ENCODE data around the gene EIF2D. TPM values are rescaled to one million over a fixed set of nuclear protein-coding genes. Genes with fewer than 3 reads are reported as not detected.

Gene EIF2D
- total and polyA plus RNA-seq, 2 of the 8 experiments (the other 6 are each of a cell fraction or from before 2014, with no cell fraction given), result 36.1 to 37.1 TPM

- no peak for TF ChIP-seq SIRT6 (IDR thresholded peaks at IDR 0.05; ENCODE audit: low read length)
- no peak for TF ChIP-seq JUND (IDR thresholded peaks at IDR 0.05; ENCODE audit: low read length)
- TF ChIP-seq CBX8 (IDR thresholded peaks at IDR 0.05; ENCODE audit: borderline replicate concordance, low read depth, low read length), result no peak
- TF ChIP-seq MAX (IDR thresholded peaks at IDR 0.05), result peak; percentile 50
- TF ChIP-seq TAF1 (IDR thresholded peaks at IDR 0.05; ENCODE audit: low read depth, low read length), result no peak
- no peak for TF ChIP-seq SAP30 (IDR thresholded peaks at IDR 0.05; ENCODE audit: insufficient read depth, insufficient replicate concordance, low read length)
- no peak for TF ChIP-seq HDAC6 (IDR thresholded peaks at IDR 0.05; ENCODE audit: low read depth, low read length)
- no peak for TF ChIP-seq CHD1 (IDR thresholded peaks at IDR 0.05; ENCODE audit: low read depth, low read length)
- TF ChIP-seq TEAD4 (IDR thresholded peaks at IDR 0.05; ENCODE audit: low read depth, low read length), result 0 out of 2 replicates have a peak, but pooled peaks have one; percentile 42
- no peak for TF ChIP-seq POLR2A (IDR thresholded peaks at IDR 0.05; ENCODE audit: control extremely low read depth in 1 of 2, low read depth in 2 of 2, low read length in 2 of 2)
- no peak for TF ChIP-seq ATF2 (IDR thresholded peaks at IDR 0.05; ENCODE audit: low read length)
- no peak for TF ChIP-seq RBBP5 (IDR thresholded peaks at IDR 0.05; ENCODE audit: borderline replicate concordance, low read depth, low read length)
- TF ChIP-seq RFX5 (IDR thresholded peaks at IDR 0.05; ENCODE audit: borderline replicate concordance, low read depth, low read length), result no peak
Measured at GRCh38 chr1:206634365-206635079, 22.3 kb upstream of the EIF2D start (continued).

Measured in H1 (cell line).